HL-60 (cell line): ENCODE results near the gene AQP12A.

Source experiments
- CTCF ChIP-seq: IDR thresholded peaks from one replicate; pipeline ENCODE4 v1.5.1; 2011; ENCODE audit warnings: low read length, control low read depth, inconsistent platforms; ENCODE audit not compliant: insufficient read depth
- GABPA ChIP-seq: IDR thresholded peaks from 2 replicates; pipeline ENCODE4 v1.6.1; 2012; ENCODE audit warnings: low read depth
- REST ChIP-seq: IDR thresholded peaks from 2 replicates; pipeline ENCODE4 v1.6.1; 2012; ENCODE audit warnings: low read depth; ENCODE audit not compliant: insufficient replicate concordance

- TF ChIP-seq CTCF (no peak), REST (no peak), GABPA (no peak)
Observed at GRCh38 chr2:240732911-240733622, 41.4 kb downstream of the AQP12A start.
